HepG2 (cell line): ENCODE data around the gene KANSL1. TPM values are rescaled to one million over a fixed set of nuclear protein-coding genes. Genes with fewer than 3 reads are reported as not detected.

Source experiments
- AGO1 ChIP-seq: fragments of 200-400 bp; formaldehyde crosslinking; IDR thresholded peaks from 2 replicates; pipeline ENCODE4 v1.6.1; 2017; ENCODE audit warnings: mild to moderate bottlenecking, low read depth, low read length, moderate library complexity; ENCODE audit not compliant: poor library complexity, severe bottlenecking
- AHR ChIP-seq: IDR thresholded peaks from 2 replicates; pipeline ENCODE4 v1.6.1; 2018; ENCODE audit warnings: missing genetic modification reagents, missing compliant biosample characterization
- ATF1 ChIP-seq: IDR thresholded peaks from 2 replicates; pipeline ENCODE4 v1.6.1; 2016; ENCODE audit warnings: mild to moderate bottlenecking, control low read depth
- CEBPG ChIP-seq: IDR thresholded peaks from 2 replicates; pipeline ENCODE4 v1.6.1; 2016
- FOXA3 ChIP-seq: IDR thresholded peaks from 2 replicates; pipeline ENCODE4 v1.6.1; 2016; ENCODE audit warnings: missing genetic modification reagents, missing compliant biosample characterization
- GZF1 ChIP-seq: sonication (generic); formaldehyde crosslinking; IDR thresholded peaks from 2 replicates; pipeline ENCODE4 v1.5.1; 2020; ENCODE audit warnings: mild to moderate bottlenecking, missing genetic modification reagents
- HDAC2 ChIP-seq: sonication (generic); formaldehyde crosslinking; IDR thresholded peaks from 2 replicates; pipeline ENCODE4 v1.4.0; 2020; ENCODE audit warnings: missing genetic modification reagents
- MEIS1 ChIP-seq: sonication (generic); formaldehyde crosslinking; IDR thresholded peaks from 2 replicates; pipeline ENCODE4 v1.9.0; 2021; ENCODE audit warnings: mild to moderate bottlenecking, missing genetic modification reagents, moderate library complexity, borderline replicate concordance
- NR2F1 ChIP-seq, 2 experiments: fragments of 450-650 bp in 1 of 2; formaldehyde crosslinking in 1 of 2; IDR thresholded peaks; 2 replicates each; pipeline versions ENCODE4 v1.5.0 to v1.6.1; 2016 to 2020; ENCODE audit warnings: mild to moderate bottlenecking in 1 of 2, missing compliant biosample characterization in 1 of 2, missing genetic modification reagents in 1 of 2, moderate library complexity in 1 of 2
- SALL2 ChIP-seq: sonication (generic); formaldehyde crosslinking; IDR thresholded peaks from 2 replicates; pipeline ENCODE4 v1.8.1; 2023; ENCODE audit warnings: mild to moderate bottlenecking, missing genetic modification reagents, inconsistent platforms
- SMAD3 ChIP-seq: sonication (generic); formaldehyde crosslinking; IDR thresholded peaks from 2 replicates; pipeline ENCODE4 v1.4.0; 2020; ENCODE audit warnings: missing genetic modification reagents
- SP5 ChIP-seq: IDR thresholded peaks from 2 replicates; pipeline ENCODE4 v1.6.1; 2016; ENCODE audit warnings: low read depth, borderline replicate concordance
- TRIM24 ChIP-seq: sonication (generic); formaldehyde crosslinking; IDR thresholded peaks from 2 replicates; pipeline ENCODE4 v1.8.0; 2022; ENCODE audit warnings: mild to moderate bottlenecking, missing genetic modification reagents
- TSC22D2 ChIP-seq: sonication (generic); formaldehyde crosslinking; IDR thresholded peaks from 2 replicates; pipeline ENCODE4 v1.5.1; 2020; ENCODE audit warnings: missing genetic modification reagents, mild to moderate bottlenecking, borderline replicate concordance
- YEATS4 ChIP-seq: sonication (generic); formaldehyde crosslinking; IDR thresholded peaks from 2 replicates; pipeline ENCODE4 v1.4.0; 2020; ENCODE audit warnings: missing genetic modification reagents, borderline replicate concordance
- ZNF124 ChIP-seq: sonication (generic); formaldehyde crosslinking; IDR thresholded peaks from 2 replicates; pipeline ENCODE4 v1.4.0; 2020; ENCODE audit warnings: missing genetic modification reagents
- ZNF274 ChIP-seq: sonication (generic); formaldehyde crosslinking; IDR thresholded peaks from 2 replicates; pipeline ENCODE4 v1.5.1; 2020; ENCODE audit warnings: mild to moderate bottlenecking, missing genetic modification reagents
- ZNF629 ChIP-seq: sonication (generic); formaldehyde crosslinking; conservative IDR thresholded peaks from 2 replicates; pipeline ENCODE4 v1.5.0; 2020; ENCODE audit warnings: missing genetic modification reagents
- ZNF766 ChIP-seq: sonication (generic); formaldehyde crosslinking; IDR thresholded peaks from 2 replicates; pipeline ENCODE4 v1.5.0; 2020; ENCODE audit warnings: missing genetic modification reagents, borderline replicate concordance
- ZNF768 ChIP-seq: sonication (generic); formaldehyde crosslinking; IDR thresholded peaks from 2 replicates; pipeline ENCODE4 v1.4.0; 2020; ENCODE audit warnings: missing genetic modification reagents
- ZSCAN25 ChIP-seq: sonication (generic); formaldehyde crosslinking; IDR thresholded peaks from 2 replicates; pipeline ENCODE4 v1.8.0; 2022; ENCODE audit warnings: mild to moderate bottlenecking, missing genetic modification reagents
- polyA plus RNA-seq, 8 experiments: library from polyadenylated mRNA; depleted of rRNA in 3 of 8; stranded (reverse) in 7 of 8; unstranded in 1 of 8; fragments of >200 nt; fragmentation: Illumina TruSeq in 4 of 8; extraction: Trizol in 4 of 8; gene quantifications; 2 replicates each; pipeline versions ENCODE4 v1.2.1 to v1.2.3, GENCODE V29; 2011 to 2016; ENCODE audit warnings: low read depth in 4 of 8, missing spikeins in 1 of 8, mixed read lengths in 1 of 8; ENCODE audit not compliant: insufficient read depth in 1 of 8
- total RNA-seq, 5 experiments: library from RNA; depleted of rRNA; stranded (reverse); fragments of >200 nt; fragmentation: Illumina TruSeq; extraction: Trizol; gene quantifications; 2 replicates each; pipeline ENCODE4 v1.2.3, GENCODE V29; 2016; ENCODE audit warnings: low read depth in 1 of 5
- TF ChIP-seq, protein P1 (sequence below): sonication (generic); formaldehyde crosslinking; IDR thresholded peaks from 2 replicates; pipeline ENCODE4 v1.5.1; 2020; ENCODE audit warnings: missing genetic modification reagents, mild to moderate bottlenecking, borderline replicate concordance
- TF ChIP-seq, protein P2 (sequence below): sonication (generic); formaldehyde crosslinking; IDR thresholded peaks from 2 replicates; pipeline ENCODE4 v1.4.0; 2020; ENCODE audit warnings: missing genetic modification reagents
- TF ChIP-seq, protein P3 (sequence below): sonication (generic); formaldehyde crosslinking; IDR thresholded peaks from 2 replicates; pipeline ENCODE4 v1.4.0; 2020; ENCODE audit warnings: mild to moderate bottlenecking, missing genetic modification reagents

KANSL1 gene
- total and polyA plus RNA-seq, 2 of the 13 experiments (the other 11 are each of a cell fraction or from before 2014, with no cell fraction given) = 24.0 to 59.6 TPM

DNA sequence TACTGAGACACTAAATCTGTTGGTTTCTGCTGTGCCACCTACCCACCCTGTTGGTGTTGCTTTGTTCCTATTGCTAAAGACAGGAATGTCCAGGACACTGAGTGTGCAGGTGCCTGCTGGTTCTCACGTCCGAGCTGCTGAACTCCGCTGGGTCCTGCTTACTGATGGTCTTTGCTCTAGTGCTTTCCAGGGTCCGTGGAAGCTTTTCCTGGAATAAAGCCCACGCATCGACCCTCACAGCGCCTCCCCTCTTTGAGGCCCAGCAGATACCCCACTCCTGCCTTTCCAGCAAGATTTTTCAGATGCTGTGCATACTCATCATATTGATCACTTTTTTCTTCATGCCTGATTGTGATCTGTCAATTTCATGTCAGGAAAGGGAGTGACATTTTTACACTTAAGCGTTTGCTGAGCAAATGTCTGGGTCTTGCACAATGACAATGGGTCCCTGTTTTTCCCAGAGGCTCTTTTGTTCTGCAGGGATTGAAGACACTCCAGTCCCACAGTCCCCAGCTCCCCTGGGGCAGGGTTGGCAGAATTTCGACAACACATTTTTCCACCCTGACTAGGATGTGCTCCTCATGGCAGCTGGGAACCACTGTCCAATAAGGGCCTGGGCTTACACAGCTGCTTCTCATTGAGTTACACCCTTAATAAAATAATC lies 179.6 kb downstream of the KANSL1 start (continued):
- TF ChIP-seq, protein P1, sequence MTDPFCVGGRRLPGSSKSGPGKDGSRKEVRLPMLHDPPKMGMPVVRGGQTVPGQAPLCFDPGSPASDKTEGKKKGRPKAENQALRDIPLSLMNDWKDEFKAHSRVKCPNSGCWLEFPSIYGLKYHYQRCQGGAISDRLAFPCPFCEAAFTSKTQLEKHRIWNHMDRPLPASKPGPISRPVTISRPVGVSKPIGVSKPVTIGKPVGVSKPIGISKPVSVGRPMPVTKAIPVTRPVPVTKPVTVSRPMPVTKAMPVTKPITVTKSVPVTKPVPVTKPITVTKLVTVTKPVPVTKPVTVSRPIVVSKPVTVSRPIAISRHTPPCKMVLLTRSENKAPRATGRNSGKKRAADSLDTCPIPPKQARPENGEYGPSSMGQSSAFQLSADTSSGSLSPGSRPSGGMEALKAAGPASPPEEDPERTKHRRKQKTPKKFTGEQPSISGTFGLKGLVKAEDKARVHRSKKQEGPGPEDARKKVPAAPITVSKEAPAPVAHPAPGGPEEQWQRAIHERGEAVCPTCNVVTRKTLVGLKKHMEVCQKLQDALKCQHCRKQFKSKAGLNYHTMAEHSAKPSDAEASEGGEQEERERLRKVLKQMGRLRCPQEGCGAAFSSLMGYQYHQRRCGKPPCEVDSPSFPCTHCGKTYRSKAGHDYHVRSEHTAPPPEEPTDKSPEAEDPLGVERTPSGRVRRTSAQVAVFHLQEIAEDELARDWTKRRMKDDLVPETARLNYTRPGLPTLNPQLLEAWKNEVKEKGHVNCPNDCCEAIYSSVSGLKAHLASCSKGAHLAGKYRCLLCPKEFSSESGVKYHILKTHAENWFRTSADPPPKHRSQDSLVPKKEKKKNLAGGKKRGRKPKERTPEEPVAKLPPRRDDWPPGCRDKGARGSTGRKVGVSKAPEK (CRISPR knock-in tag) = peak; percentile 33; the same call in 1 of the 2 replicates
- TF ChIP-seq HDAC2 (CRISPR knock-in tag) (peak; percentile 49; the same call in 1 of the 2 replicates), AGO1 (no peak), ZNF629 (CRISPR knock-in tag) (peak; percentile 55; the same call in 1 of the 2 replicates), ZNF124 (CRISPR knock-in tag) (no peak), TRIM24 (CRISPR knock-in tag) (no peak), ZNF768 (peak; percentile 38; the same call in 1 of the 2 replicates), ZNF274 (CRISPR knock-in tag) (peak; percentile 28; the same call in 1 of the 2 replicates), TSC22D2 (CRISPR knock-in tag) (no peak), SALL2 (CRISPR knock-in tag) (peak; percentile 48; the same call in 1 of the 2 replicates), ZSCAN25 (CRISPR knock-in tag) (0 out of 2 replicates have a peak, but pooled peaks have one; percentile 25), FOXA3 (CRISPR knock-in tag) (0 out of 2 replicates have a peak, but pooled peaks have one; percentile 29), AHR (CRISPR knock-in tag) (no peak), GZF1 (CRISPR knock-in tag) (peak; percentile 40; the same call in 1 of the 2 replicates), YEATS4 (0 out of 2 replicates have a peak, but pooled peaks have one; percentile 62), ZNF766 (CRISPR knock-in tag) (0 out of 2 replicates have a peak, but pooled peaks have one; percentile 63), CEBPG (peak; percentile 90), MEIS1 (CRISPR knock-in tag) (peak; percentile 84; the same call in 1 of the 2 replicates), ATF1 (no peak), NR2F1 (CRISPR knock-in tag; IDR thresholded peaks at IDR 0.05) (0 out of 4 replicates have a peak, but pooled peaks of 1 of the 2 experiments have one; percentile 2), SP5 (CRISPR knock-in tag) (peak; percentile 73; the same call in 1 of the 2 replicates), SMAD3 (peak; percentile 31; the same call in 1 of the 2 replicates)
- TF ChIP-seq, protein P2, sequence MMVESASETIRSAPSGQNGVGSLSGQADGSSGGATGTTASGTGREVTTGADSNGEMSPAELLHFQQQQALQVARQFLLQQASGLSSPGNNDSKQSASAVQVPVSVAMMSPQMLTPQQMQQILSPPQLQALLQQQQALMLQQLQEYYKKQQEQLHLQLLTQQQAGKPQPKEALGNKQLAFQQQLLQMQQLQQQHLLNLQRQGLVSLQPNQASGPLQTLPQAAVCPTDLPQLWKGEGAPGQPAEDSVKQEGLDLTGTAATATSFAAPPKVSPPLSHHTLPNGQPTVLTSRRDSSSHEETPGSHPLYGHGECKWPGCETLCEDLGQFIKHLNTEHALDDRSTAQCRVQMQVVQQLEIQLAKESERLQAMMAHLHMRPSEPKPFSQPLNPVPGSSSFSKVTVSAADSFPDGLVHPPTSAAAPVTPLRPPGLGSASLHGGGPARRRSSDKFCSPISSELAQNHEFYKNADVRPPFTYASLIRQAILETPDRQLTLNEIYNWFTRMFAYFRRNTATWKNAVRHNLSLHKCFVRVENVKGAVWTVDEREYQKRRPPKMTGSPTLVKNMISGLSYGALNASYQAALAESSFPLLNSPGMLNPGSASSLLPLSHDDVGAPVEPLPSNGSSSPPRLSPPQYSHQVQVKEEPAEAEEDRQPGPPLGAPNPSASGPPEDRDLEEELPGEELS (CRISPR knock-in tag) = 0 out of 2 replicates have a peak, but pooled peaks have one; percentile 35
- TF ChIP-seq, protein P3, sequence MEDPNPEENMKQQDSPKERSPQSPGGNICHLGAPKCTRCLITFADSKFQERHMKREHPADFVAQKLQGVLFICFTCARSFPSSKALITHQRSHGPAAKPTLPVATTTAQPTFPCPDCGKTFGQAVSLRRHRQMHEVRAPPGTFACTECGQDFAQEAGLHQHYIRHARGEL (CRISPR knock-in tag) = no peak
